ENCODE measurements around the gene TRAF3IP1.

The TRAF3IP1 gene

DNA sequence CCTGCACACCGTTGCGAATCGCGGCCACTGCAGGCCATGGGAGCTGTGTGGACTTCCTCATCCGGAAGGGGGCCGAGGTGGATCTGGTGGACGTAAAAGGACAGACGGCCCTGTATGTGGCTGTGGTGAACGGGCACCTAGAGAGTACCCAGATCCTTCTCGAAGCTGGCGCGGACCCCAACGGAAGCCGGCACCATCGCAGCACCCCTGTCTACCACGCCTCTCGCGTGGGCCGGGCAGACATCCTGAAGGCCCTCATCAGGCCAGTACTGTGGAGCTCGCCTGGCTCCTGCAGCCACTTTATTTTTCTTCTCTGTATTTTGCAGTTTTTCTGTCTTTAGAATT lies 115.4 kb downstream of the TRAF3IP1 start:
- no peak overlapping the region for H3K4me3 ChIP-seq (ENCODE audit: low read depth, low read length)
- no peak for DNase-seq (ENCODE audit: low read depth)
- TF ChIP-seq CTCF (IDR thresholded peaks at IDR 0.05; ENCODE audit: low read depth, low read length), result no peak
- TF ChIP-seq, protein P1, sequence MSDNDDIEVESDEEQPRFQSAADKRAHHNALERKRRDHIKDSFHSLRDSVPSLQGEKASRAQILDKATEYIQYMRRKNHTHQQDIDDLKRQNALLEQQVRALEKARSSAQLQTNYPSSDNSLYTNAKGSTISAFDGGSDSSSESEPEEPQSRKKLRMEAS (IDR thresholded peaks at IDR 0.05; ENCODE audit: low read depth, low read length), result no peak
- TF ChIP-seq MYC (IDR thresholded peaks at IDR 0.05; ENCODE audit: low read depth, low read length), result no peak
- no peak for TF ChIP-seq POLR2A (IDR thresholded peaks at IDR 0.05; ENCODE audit: extremely low read depth, insufficient read length)

DNA sequence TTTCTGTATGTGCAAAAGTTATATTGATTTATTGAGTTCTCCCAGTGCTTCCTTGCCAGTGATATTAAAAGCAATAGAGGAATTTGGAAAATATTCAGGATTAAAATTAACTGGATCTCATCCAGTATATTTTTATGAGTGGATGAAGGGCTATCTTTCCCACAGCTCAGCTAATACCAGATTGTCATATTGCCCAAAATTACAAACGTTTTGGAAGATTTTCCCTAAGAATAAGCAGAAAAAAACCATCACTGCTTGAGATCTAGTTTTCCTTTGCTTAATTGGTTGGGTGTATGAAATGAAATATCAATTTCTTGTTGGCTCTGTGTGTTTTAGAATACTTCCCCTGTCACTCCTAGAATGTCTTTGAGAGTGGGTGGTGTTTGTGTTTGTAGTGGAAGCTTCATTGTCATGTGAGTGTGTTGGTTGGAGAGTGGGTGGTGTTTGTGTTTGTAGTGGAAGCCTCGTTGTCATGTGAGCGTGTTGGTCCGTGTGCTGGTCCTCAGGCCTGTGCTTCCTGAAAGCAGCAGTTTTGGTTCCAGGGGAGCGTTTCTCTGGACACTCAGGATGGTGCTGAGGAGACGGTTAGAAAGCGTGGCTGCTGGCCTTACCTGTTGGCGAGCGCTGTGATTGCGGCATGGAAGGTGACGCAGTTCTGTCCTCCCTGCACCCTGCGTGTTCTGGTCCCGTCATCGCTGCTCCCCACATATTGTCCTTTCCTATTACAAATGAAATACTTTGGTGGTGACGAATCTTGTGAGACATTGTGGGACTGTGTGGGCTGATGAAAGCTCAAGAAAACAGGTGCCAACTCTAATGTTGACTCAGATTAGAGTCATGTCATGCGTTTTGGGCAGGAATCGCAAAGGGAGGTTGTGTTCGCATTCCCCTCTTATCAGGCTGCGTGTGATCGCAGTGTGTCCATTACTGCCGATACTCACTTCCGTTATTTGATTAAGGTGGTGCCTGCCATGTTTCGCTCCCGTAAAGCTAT lies 118.8 kb downstream of the TRAF3IP1 start:
- TF ChIP-seq, protein P1 (IDR thresholded peaks at IDR 0.05; ENCODE audit: low read depth, low read length), result no peak
- TF ChIP-seq POLR2A (IDR thresholded peaks at IDR 0.05; ENCODE audit: extremely low read depth, insufficient read length), result no peak
- TF ChIP-seq CTCF (IDR thresholded peaks at IDR 0.05; ENCODE audit: low read depth, low read length), result no peak
- no peak for TF ChIP-seq MYC (IDR thresholded peaks at IDR 0.05; ENCODE audit: low read depth, low read length)
- H3K4me3 ChIP-seq (ENCODE audit: low read depth, low read length), result no peak overlapping the region

GRCh38 chr2:238439917-238440316 lies 119.6 kb downstream of the TRAF3IP1 start:
- TF ChIP-seq, protein P1 (IDR thresholded peaks at IDR 0.05; ENCODE audit: low read depth, low read length), result no peak
- TF ChIP-seq CTCF (IDR thresholded peaks at IDR 0.05; ENCODE audit: low read depth, low read length) (no peak), MYC (IDR thresholded peaks at IDR 0.05; ENCODE audit: low read depth, low read length) (no peak), POLR2A (IDR thresholded peaks at IDR 0.05; ENCODE audit: extremely low read depth, insufficient read length) (no peak)
- H3K4me3 ChIP-seq (ENCODE audit: low read depth, low read length), result no peak overlapping the region
- no peak for DNase-seq (ENCODE audit: low read depth)

More for the DNA sequence above, 118.8 kb downstream of the TRAF3IP1 start:
- no peak for DNase-seq (ENCODE audit: low read depth)

DNA sequence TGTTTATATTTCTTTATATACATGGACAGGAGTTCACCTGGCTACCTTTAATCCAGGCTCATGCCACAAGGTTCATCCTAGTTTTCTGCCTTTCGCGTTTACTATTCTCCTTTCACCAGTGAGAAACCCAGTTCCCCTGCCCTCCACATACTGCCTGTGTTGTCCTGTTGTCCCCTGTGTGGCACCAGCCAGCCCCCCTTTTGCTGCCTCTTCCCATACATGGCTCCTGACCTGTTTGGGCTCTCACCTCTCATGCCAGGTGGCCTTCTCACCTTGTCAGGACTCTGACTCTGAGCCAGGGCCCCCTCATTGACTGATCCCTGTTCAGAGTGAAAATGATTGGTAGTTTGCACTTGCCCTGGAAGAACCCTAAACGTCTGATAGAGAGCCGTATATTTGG lies 120.0 kb downstream of the TRAF3IP1 start:
- H3K4me3 ChIP-seq (ENCODE audit: low read depth, low read length), result no peak overlapping the region
- no peak for DNase-seq (ENCODE audit: low read depth)
- no peak for TF ChIP-seq MYC (IDR thresholded peaks at IDR 0.05; ENCODE audit: low read depth, low read length)
- TF ChIP-seq CTCF (IDR thresholded peaks at IDR 0.05; ENCODE audit: low read depth, low read length), result no peak
- TF ChIP-seq POLR2A (IDR thresholded peaks at IDR 0.05; ENCODE audit: extremely low read depth, insufficient read length), result no peak
- TF ChIP-seq, protein P1 (IDR thresholded peaks at IDR 0.05; ENCODE audit: low read depth, low read length), result no peak

GRCh38 chr2:238440767-238441166 lies 120.4 kb downstream of the TRAF3IP1 start:
- TF ChIP-seq MYC (IDR thresholded peaks at IDR 0.05; ENCODE audit: low read depth, low read length), result no peak
- no peak for TF ChIP-seq POLR2A (IDR thresholded peaks at IDR 0.05; ENCODE audit: extremely low read depth, insufficient read length)
- no peak for TF ChIP-seq CTCF (IDR thresholded peaks at IDR 0.05; ENCODE audit: low read depth, low read length)
- TF ChIP-seq, protein P1 (IDR thresholded peaks at IDR 0.05; ENCODE audit: low read depth, low read length), result no peak
- no peak for DNase-seq (ENCODE audit: low read depth)
- H3K4me3 ChIP-seq (ENCODE audit: low read depth, low read length), result no peak overlapping the region

All from NB4 (cell line).